Activated T-helper 17 cell treated with anti-CD3 and anti-CD28 coated beads, Interleukin-2, amount 50 U/mL, for 72 hours (primary cell): ENCODE measurements around the gene PRKCE. TPM values are rescaled to one million over a fixed set of nuclear protein-coding genes. Genes with fewer than 3 reads are reported as not detected.

Experiments
- ATAC-seq: fragments of 150-1000 bp; cut with Tn5 transposase; replicated peaks from 2 replicates; pipeline ENCODE4 v1.10.0; 2021; ENCODE audit warnings: mild to moderate bottlenecking, moderate library complexity
- H3K27ac Mint-ChIP-seq: one replicate; pipeline ENCODE4 v1.8.0; 2022; ENCODE audit warnings: mixed read lengths
- H3K27me3 Mint-ChIP-seq: one replicate; pipeline ENCODE4 v1.8.0; 2022; ENCODE audit warnings: mixed read lengths
- H3K36me3 Mint-ChIP-seq: one replicate; pipeline ENCODE4 v1.8.0; 2022; ENCODE audit warnings: low read depth, mild to moderate bottlenecking, mixed read lengths
- H3K4me1 Mint-ChIP-seq: one replicate; pipeline ENCODE4 v1.8.0; 2022; ENCODE audit warnings: mixed read lengths
- H3K4me3 Mint-ChIP-seq: one replicate; pipeline ENCODE4 v1.8.0; 2022; ENCODE audit warnings: mild to moderate bottlenecking, mixed read lengths
- H3K9me3 Mint-ChIP-seq: one replicate; pipeline ENCODE4 v1.8.0; 2022; ENCODE audit warnings: mixed read lengths
- total RNA-seq, 2 donors: library from RNA; stranded (reverse); gene quantifications; one replicate each; pipeline ENCODE4 v1.2.3, GENCODE V29; 2022

Gene PRKCE
- total RNA-seq, 2 donors from 2014 or later: 15.9 to 16.6 TPM

DNA sequence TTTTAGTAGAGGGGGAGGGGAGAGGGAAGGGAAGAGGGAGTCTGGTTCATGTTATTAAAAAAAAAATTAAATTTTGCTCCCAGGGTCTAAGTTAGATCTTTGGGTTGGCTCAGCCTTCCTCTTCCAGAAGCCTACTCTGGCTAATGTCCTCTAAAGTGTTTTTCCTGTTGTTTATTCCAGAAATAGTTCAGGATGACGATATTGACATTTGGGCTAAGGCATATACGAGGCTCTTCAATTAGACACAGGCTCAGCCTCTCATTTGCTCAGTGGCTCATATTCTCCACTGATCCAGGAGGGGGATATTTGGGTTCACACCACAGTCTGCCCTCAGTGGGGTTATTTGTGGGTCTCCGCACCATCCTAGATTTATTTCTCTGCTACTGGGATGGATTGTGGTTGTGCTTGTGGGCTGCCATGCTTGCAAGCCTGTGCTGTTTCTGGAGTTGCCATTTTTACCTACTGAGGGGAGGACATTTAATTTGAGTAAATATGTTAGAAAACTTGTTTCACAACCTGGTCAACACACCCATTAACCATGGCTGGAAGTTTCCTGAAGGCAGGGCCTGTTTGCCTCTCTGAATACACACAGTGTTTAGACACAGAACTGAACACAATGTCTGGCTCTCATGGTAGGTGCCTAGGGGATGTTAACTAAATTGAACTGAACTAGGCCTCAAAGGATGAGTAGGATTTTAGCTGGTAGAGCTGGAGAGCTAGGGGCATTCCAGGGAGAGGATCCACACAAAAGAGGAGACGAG, 388.2 kb downstream of the PRKCE start:
- Mint-ChIP-seq H3K4me1 (peaks cover 6% of the 10 kb centered on the region), H3K4me3 (peak overlapping the region; percentile 19), H3K27me3 (no peaks in the 10 kb centered on the region), H3K27ac (peak overlapping the region; percentile 80), H3K36me3 (no peaks in the 10 kb centered on the region), H3K9me3 (no peaks in the 10 kb centered on the region)
- no peak for ATAC-seq

GRCh38 chr2:46040563-46041155, 389.2 kb downstream of the PRKCE start:
- Mint-ChIP-seq H3K9me3 (no peaks in the 10 kb centered on the region), H3K27ac (peak overlapping the region; percentile 80), H3K4me3 (peak overlapping the region; percentile 19), H3K36me3 (no peaks in the 10 kb centered on the region), H3K4me1 (peaks cover 6% of the 10 kb centered on the region), H3K27me3 (no peaks in the 10 kb centered on the region)
- peak; percentile 73 for ATAC-seq

DNA sequence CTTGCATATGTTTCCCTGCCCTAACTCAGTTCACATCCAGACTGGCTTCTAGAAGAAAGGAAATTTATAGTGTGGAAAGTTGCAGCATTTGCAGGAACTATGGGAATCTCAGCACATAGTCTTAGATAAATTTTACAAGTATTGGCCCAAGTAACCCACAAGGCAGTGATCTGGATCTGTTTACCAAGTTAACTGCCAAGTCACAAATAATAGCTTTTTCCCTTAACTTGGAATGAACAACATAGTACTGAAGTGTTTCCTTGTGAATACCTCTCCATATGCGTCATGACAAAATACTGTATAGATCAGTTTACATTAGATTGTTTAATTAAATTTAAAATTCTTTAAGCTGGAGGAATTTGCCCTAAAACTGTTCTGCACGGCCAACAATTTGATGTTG, 390.0 kb downstream of the PRKCE start:
- H3K36me3 Mint-ChIP-seq: no peaks in the 10 kb centered on the region
- H3K27ac Mint-ChIP-seq: peak overlapping the region; percentile 80
- no peak for ATAC-seq
- H3K9me3 Mint-ChIP-seq: no peaks in the 10 kb centered on the region
- H3K4me3 Mint-ChIP-seq: peak overlapping the region; percentile 19
- peaks cover 6% of the 10 kb centered on the region for H3K4me1 Mint-ChIP-seq
- no peaks in the 10 kb centered on the region for H3K27me3 Mint-ChIP-seq

DNA sequence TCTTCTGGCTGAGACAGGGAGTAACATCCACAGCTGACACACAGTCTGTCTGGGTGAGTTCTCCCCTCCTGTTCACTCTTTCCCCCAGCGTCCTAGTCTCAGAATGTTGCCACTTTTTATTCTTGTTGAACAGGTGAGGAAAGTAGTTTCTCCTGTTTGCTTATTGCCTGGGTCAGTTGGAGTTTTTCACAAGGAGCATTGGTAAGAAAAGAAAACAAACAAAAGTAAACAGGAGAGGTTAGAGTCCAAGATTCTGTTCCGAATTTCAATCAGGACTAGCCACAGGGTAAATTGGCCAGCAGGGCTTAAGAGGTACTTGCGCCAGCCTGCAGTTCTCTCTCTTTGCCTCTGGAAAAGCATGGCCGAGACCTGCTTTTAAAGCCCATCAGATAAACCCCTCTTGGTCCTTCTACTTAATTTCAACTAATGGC, 390.7 kb downstream of the PRKCE start:
- ATAC-seq: no peak
- H3K27ac Mint-ChIP-seq: peak overlapping the region; percentile 53
- H3K27me3 Mint-ChIP-seq: no peaks in the 10 kb centered on the region
- no peak overlapping the region for H3K4me3 Mint-ChIP-seq
- no peaks in the 10 kb centered on the region for H3K36me3 Mint-ChIP-seq
- no peaks in the 10 kb centered on the region for H3K9me3 Mint-ChIP-seq
- H3K4me1 Mint-ChIP-seq: peaks cover 6% of the 10 kb centered on the region

DNA sequence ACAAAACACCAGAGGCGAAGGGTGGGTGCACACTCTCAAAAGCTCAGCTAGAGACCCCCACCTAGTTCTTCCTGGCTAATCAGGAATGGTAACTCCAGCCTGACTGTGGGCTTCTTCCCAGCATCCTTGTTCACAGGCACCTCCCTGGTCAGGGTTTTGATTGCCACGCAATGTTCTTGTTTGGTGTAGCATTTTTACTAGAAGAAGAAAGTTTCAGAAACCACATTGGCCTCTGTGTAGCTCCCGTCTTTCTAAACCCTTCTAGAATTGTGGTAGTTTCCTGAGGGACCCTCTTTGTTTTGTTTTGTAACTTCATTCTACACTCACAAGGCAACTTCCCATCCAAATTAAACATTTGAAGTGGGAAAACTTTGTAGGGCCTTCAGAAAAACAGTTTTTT, 391.2 kb downstream of the PRKCE start:
- Mint-ChIP-seq H3K36me3 (no peaks in the 10 kb centered on the region), H3K4me1 (peaks cover 6% of the 10 kb centered on the region), H3K9me3 (no peaks in the 10 kb centered on the region), H3K27me3 (no peaks in the 10 kb centered on the region), H3K27ac (peak overlapping the region; percentile 12), H3K4me3 (no peak overlapping the region)
- ATAC-seq: no peak

DNA sequence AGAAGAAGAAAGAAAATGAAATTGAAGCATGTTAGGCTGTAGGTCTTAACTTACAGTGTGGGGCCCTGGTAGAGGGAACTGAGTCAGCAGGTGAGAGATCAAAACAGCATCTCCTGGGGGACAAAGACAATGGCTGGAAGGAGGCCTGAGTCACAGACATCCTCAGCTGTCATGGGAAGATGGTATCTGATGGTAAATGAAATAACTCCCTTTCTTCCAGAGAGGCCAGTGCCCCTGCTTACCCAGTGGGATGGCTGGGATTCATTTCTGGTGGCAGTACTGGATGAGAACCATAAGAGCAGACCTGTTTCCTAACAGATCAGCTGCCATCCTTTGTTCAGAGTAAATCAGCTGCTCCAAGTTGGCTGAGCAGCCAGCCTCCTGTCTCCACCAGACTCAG, 394.4 kb downstream of the PRKCE start:
- ATAC-seq: peak; percentile 83
- H3K9me3 Mint-ChIP-seq: no peaks in the 10 kb centered on the region
- H3K36me3 Mint-ChIP-seq: no peaks in the 10 kb centered on the region
- no peak overlapping the region for H3K4me3 Mint-ChIP-seq
- peaks cover 5% of the 10 kb centered on the region for H3K4me1 Mint-ChIP-seq
- no peaks in the 10 kb centered on the region for H3K27me3 Mint-ChIP-seq
- peak overlapping the region; percentile 82 for H3K27ac Mint-ChIP-seq

DNA sequence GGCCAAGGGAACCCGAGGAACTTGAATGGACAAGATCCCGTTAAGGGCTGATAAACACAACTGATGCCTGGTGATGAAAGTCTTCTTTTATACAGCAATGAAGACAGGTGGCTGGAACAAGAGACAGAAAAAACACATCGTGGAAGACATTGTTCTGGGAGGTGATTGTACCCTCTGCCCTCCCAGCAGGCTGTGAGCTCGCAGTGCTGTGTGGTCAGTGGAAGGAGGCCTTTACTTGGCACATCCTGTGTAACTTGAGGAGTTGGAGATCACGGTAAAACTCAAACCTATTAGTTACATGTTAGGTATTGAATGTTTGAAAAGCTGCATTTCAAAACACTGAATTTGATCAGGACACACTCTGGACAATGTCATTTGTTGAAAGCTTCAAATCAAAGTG, 395.8 kb downstream of the PRKCE start:
- no peak for ATAC-seq
- H3K4me3 Mint-ChIP-seq: no peak overlapping the region
- no peaks in the 10 kb centered on the region for H3K9me3 Mint-ChIP-seq
- H3K4me1 Mint-ChIP-seq: peaks cover 11% of the 10 kb centered on the region
- H3K36me3 Mint-ChIP-seq: no peaks in the 10 kb centered on the region
- H3K27me3 Mint-ChIP-seq: no peaks in the 10 kb centered on the region
- no peak overlapping the region for H3K27ac Mint-ChIP-seq

DNA sequence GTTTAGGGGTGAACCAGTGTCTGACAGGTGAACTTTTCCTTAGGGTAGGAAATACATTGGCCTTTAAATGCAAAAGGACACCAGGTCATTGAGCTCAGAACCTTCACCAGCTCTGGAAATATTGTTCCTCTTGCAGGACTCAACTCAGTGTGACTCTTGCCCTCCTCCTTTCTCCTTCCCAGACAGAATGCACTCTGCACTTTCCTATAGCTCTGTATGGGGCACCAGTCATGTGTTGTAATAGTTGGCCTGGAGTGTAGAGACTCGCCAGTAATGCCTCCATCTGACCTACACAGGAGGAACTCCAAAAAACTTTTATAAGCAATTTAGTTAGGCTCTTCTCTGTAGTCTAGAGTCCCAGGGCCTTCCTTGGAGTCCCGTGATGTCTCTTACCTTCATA, 397.2 kb downstream of the PRKCE start:
- ATAC-seq: no peak
- Mint-ChIP-seq H3K27me3 (no peaks in the 10 kb centered on the region), H3K27ac (peak overlapping the region; percentile 39), H3K4me3 (no peak overlapping the region), H3K9me3 (no peaks in the 10 kb centered on the region), H3K4me1 (peaks cover 15% of the 10 kb centered on the region), H3K36me3 (no peaks in the 10 kb centered on the region)

- H3K27ac Mint-ChIP-seq: no peak overlapping the region
- no peak overlapping the region for H3K4me3 Mint-ChIP-seq
- peaks cover 15% of the 10 kb centered on the region for H3K4me1 Mint-ChIP-seq
- ATAC-seq: no peak
- no peaks in the 10 kb centered on the region for H3K27me3 Mint-ChIP-seq
- no peaks in the 10 kb centered on the region for H3K36me3 Mint-ChIP-seq
- no peaks in the 10 kb centered on the region for H3K9me3 Mint-ChIP-seq
Observed at GRCh38 chr2:46050027-46050426, 398.6 kb downstream of the PRKCE start.

- Mint-ChIP-seq H3K4me1 (peaks cover 15% of the 10 kb centered on the region), H3K27me3 (no peaks in the 10 kb centered on the region), H3K9me3 (no peaks in the 10 kb centered on the region), H3K27ac (peak overlapping the region; percentile 79), H3K36me3 (no peaks in the 10 kb centered on the region), H3K4me3 (peak overlapping the region; percentile 31)
- no peak for ATAC-seq
Observed at GRCh38 chr2:46050489-46050888, 399.0 kb downstream of the PRKCE start.

- peak overlapping the region; percentile 31 for H3K4me3 Mint-ChIP-seq
- H3K27me3 Mint-ChIP-seq: no peaks in the 10 kb centered on the region
- H3K4me1 Mint-ChIP-seq: peaks cover 15% of the 10 kb centered on the region
- peak overlapping the region; percentile 79 for H3K27ac Mint-ChIP-seq
- no peaks in the 10 kb centered on the region for H3K9me3 Mint-ChIP-seq
- ATAC-seq: peak; percentile 69
- H3K36me3 Mint-ChIP-seq: no peaks in the 10 kb centered on the region
Observed at GRCh38 chr2:46051085-46051484, 399.6 kb downstream of the PRKCE start.

DNA sequence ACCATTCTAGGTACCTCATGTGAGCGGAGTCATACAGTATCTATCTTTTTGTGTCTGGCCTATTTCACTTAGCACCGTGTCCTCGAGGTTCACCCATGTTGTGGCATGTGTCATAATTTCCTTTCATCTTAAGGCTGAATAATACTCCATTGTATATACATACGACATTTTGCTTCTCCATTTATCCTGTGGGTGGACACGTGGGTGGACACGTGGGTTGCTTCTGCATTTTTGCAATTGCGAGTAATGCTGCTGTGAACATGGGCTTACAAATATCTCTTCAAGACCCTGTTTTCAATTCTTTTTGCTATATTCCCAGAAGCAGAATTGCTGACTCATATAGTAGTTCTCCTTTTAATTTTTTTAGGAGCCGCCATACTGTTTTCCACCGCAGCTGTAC, 402.1 kb downstream of the PRKCE start:
- peak; percentile 62 for ATAC-seq
- Mint-ChIP-seq H3K4me1 (peaks cover 15% of the 10 kb centered on the region), H3K4me3 (no peak overlapping the region), H3K9me3 (no peaks in the 10 kb centered on the region), H3K36me3 (no peaks in the 10 kb centered on the region), H3K27ac (peak overlapping the region; percentile 9), H3K27me3 (no peaks in the 10 kb centered on the region)

DNA sequence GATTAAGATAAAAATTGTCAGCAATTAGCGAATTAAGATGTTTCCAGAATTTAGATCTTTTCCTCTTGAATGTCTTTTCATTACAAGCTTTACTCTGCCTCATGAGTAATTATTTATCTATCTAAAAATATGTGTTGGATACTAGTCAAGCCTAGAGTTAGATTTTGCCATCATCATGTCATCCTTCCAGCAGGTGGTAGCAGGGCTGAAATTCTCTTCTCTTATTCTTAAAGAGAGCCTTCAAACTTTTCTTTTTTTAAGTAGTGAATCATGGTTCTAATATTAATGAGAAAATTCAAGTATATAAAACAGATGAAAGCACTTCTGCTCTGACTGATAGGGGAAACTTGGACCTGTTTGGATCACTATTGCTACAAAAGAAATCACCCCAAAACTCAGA, 405.1 kb downstream of the PRKCE start:
- peak; percentile 21 for ATAC-seq
- Mint-ChIP-seq H3K27me3 (no peaks in the 10 kb centered on the region), H3K4me3 (no peak overlapping the region), H3K27ac (peak overlapping the region; percentile 49), H3K36me3 (no peaks in the 10 kb centered on the region), H3K9me3 (no peaks in the 10 kb centered on the region), H3K4me1 (peaks cover 4% of the 10 kb centered on the region)

GRCh38 chr2:46058140-46058539, 406.7 kb downstream of the PRKCE start:
- no peaks in the 10 kb centered on the region for H3K9me3 Mint-ChIP-seq
- peaks cover 4% of the 10 kb centered on the region for H3K4me1 Mint-ChIP-seq
- no peaks in the 10 kb centered on the region for H3K27me3 Mint-ChIP-seq
- no peaks in the 10 kb centered on the region for H3K36me3 Mint-ChIP-seq
- H3K4me3 Mint-ChIP-seq: no peak overlapping the region
- ATAC-seq: no peak
- no peak overlapping the region for H3K27ac Mint-ChIP-seq

DNA sequence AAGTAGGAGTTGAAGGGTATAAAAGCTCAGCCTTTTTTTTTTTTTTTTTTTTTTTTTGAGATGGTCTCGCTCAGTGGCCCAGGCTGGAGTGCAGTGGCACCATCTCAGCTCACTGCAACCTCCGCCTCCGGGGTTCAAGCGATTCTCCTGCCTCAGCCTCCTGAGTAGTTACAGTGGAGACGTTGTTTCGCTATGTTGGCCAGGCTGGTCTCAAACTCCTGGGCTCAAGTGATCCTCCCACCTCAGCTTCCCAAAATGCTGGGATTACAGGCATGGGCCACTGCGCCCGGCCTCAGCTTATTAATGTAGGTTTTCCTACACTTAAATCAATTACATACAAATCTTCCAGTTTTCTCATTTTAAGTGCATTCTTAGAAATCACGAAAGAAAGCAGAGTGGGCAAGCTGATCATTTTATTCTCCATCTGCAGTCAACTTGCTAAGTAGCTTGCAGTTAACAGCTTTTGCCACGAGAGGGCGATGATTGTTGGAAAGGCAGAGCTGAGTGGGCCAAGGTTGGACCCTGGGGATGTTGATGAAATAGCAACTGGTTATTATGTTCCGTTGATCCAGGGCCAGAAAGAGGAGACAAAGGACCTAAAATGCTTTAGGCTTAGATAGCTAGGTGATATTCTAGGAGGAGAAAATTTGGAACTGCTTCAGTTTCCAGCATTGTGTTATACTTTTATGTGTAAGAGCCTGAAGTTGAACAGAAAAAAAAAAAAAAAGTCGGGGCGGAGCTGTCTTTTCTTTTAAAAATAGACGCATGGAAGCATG, 411.4 kb downstream of the PRKCE start:
- no peaks in the 10 kb centered on the region for H3K36me3 Mint-ChIP-seq
- ATAC-seq: peak; percentile 30
- H3K27me3 Mint-ChIP-seq: no peaks in the 10 kb centered on the region
- no peak overlapping the region for H3K27ac Mint-ChIP-seq
- peaks cover 11% of the 10 kb centered on the region for H3K4me1 Mint-ChIP-seq
- H3K9me3 Mint-ChIP-seq: no peaks in the 10 kb centered on the region
- H3K4me3 Mint-ChIP-seq: no peak overlapping the region
